Fibroblast of the conjunctiva (primary cell): ENCODE data around the gene MPC1L.
"Not testable (repeated sequence)": the region's sequence is repeated elsewhere in the genome, so short reads cannot be mapped to it uniquely, and the experiment has no call there.

ENCODE experiments used
- DNase-seq: peaks from one replicate; pipeline ENCODE4 v3.0.0-alpha.2; 2010; ENCODE audit warnings: low read depth

Gene MPC1L

DNA sequence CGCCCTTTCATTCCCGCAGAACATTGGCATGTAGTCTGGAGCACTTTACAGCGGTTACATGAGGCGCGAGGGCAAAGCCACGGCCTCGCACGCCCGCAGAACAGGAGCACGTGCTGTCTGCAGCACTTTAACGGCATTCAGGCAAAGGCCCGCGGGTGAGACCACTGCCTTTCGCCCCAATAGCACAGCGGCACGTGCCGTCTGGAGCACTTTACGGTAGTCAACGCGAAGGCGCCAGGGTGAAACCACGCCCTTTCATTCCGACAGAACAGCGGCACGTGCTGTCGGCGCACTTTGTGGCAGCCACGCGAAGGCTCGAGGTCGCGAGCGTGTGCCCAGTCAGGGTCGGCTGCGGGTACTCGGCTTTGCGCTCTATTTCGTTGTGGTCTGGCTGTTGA, at the start of gene MPC1L:
TSS of gene MPC1L (plus strand) at position 290 of the 398 bp plus-strand sequence. CDS start 138 bp downstream, outside the sequence.
- no peak for DNase-seq

DNA sequence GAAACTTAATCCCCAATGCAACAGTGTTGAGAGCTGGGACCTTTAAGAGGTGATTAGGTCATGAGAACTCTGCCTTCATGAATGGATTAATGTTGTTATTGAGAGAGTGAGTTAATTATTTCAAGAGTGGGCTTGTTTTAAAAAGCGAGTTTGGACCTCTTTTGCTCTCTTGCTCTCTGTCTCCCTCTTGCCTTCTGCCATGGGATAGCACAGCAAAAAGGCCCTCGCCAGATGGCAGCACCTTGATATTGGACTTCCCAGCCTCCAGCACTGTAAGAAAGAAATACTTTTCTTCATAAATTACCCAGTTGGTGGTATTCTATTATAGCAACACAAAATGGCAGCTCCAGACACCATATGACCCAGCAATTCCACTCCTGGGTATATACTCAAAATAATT, 49.5 kb upstream of the MPC1L start:
- DNase-seq = no peak

DNA sequence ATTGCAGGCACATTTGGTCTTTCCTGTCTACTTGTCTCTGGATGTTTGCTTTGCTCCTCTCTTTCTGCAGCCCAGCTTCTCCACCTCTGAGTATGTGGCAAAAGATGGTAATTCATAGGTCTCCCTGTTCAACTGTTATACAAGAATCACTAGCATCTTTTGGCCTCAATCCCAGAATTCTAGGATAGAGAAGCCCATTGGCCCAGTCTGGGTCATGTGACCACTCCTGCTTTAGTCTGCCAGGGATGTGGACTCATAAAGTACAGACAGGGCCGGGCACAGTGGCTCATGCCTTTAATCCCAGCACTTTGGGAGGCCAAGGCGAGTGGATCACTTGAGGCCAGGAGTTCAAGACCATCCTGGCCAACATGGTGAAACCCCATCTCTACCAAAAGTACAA, 47.8 kb upstream of the MPC1L start:
- DNase-seq = peak; percentile 10

DNA sequence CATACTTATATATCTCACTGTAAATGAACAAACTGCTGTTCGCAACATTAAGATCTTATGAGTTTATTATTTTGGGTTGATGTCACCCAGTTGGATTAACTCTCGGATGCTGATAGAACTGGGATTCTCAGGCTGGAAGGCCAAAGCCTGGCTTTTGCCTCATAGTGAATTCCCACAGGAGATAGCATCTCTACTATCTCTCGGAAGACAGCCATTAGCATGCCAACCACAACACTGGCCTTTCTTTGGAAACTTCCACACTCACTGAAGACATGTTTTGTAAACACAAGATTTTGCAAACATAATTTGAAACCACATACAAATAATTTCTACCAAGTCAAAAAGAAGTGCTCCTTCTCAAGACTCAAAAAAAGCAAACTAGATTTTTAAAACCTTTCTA, 46.9 kb upstream of the MPC1L start:
- DNase-seq = no peak

DNA sequence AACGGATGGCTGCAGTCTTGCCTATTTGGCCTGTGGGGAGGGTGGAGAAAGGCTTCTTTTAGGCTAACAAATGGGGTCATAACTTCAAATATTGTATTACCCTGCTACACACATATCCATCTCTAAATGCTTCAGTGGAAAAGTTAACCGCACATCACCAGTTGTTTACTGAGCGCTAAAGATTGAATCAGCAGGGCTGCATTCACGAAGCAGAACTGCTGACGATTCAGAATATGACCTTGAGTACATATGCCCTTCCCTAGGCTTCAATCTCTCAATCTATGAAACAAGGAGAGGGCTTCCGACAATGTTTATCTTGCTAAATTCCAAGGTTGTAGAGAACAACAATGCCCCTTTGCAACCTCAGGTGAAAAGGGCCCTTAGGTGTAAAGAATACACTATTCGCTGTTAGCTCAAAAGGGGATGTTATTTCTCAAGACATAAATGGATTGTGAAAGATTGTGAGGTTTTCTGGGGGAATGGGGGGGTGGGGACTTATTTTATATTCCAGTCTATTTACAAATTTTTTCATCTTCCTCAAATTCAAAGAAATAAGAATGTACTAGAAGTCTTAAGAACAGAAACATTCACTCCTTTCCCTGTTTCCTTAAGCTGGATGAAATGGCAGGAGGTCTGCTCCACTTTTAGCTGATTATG, 45.1 kb upstream of the MPC1L start:
- DNase-seq = no peak

DNA sequence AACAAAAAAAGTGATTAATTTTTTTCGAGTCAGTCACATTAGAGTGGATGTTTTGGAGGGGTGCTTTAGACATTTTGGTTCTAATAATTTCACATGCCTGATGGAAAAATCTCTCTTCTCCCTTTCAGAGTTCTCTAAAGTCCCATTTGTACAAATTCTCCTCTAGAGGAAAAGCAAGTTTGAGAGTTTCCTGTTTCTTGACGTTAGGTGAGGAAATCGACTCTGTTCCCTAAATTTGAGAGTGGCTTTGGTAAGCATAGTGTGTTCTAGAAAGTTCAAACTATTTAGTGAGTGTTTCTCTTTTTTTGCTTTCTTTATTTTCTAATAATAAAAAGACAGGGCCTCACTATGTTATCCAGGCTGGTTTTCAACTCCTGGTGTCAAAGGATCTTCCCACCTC, 44.1 kb upstream of the MPC1L start:
- no peak for DNase-seq

DNA sequence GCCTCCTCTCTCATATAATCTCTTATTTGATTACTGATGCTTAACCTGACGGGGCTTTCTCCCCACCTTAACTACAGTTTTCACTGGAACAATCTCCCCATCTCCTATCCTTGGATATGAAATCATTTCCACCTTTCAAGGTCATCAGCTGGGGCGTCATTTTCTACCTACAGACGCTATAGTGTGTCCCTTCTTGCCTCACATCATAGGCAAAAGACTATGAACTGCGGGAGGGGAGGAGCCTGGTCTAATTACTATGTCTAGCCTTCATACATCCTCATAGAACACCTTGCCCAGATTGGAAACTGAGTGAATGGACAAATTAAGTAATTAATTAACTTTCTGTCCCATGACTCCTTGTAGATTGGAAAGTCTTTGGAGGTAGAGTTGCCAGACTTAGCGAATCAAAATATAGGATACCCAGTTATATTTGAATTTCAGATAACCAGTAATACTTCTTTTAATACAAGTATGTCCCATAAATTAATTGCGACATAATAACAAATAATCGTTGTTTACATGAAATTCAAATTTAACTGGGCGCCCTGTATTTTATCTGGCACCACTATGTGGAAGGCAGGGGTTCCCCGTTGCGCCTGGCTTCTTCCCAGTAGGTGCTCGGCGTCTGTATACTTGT, 43.2 kb upstream of the MPC1L start:
- no peak for DNase-seq

DNA sequence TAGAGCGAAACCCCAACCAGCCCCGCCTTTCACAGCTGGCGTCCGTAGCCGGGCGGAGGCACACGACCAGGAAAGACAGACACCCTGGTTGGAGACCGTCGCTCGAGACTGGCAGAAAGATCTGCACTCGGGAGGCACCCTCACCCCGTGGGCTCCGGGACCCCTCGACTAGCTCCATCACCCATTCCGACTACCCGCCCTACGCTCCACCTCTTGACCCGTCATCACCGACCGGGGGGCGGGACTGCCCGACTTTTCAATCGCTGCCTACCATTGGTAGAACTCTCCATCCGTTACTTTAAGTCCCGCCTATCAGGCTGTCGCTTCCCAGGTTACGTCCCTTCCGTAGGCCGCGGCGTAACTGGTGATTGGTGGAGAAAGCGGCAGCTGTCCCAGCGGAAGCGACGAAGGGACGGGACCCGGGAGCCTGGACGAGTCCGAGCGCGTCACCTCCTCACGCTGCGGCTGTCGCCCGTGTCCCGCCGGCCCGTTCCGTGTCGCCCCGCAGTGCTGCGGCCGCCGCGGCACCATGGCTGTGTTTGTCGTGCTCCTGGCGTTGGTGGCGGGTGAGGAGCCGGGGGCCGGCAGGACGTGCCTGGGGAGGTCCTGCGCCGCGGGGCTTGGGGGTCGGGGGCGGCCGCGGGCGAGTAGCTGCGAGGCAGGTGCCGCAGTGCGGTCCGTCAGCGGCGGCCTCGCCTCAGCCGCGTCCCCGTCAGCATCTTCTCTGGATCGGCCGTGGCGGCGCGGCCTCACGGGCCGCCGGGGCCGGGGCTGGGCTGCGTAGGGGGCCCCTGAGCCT, 42.5 kb upstream of the MPC1L start, which contains the start of gene ATP6AP2:
TSS of gene ATP6AP2 (plus strand) at position 434 of the 799 bp plus-strand sequence. CDS start at position 530, 96 bp downstream.
- peak; percentile 85 for DNase-seq

DNA sequence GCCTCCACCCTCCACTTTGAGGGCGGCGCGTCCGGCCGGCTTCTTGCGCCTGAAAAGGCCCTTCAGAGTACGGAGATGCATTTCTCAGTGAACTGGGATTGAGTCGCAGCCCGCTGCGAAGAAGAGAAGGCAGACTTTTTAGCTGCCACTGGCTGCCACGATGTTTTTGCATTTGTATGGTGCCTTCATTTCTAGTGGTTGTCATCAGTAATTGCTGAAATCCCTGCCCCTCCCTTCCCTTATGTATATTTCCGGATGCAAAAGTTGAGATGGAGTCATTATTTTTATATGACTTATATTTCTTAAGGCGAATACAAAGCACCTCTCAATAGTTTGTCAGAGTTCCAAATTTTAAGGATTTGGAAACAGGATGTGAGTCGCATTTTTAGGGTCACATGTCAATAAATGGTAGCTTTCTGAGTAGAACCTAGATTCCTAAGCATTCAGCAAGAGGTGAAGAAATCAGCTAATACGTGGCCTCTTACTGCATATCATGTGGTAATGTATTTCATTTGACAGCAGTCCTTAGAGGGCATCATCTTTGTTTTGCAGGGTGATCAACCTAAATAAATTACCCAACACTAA, 41.8 kb upstream of the MPC1L start:
- DNase-seq = no peak

DNA sequence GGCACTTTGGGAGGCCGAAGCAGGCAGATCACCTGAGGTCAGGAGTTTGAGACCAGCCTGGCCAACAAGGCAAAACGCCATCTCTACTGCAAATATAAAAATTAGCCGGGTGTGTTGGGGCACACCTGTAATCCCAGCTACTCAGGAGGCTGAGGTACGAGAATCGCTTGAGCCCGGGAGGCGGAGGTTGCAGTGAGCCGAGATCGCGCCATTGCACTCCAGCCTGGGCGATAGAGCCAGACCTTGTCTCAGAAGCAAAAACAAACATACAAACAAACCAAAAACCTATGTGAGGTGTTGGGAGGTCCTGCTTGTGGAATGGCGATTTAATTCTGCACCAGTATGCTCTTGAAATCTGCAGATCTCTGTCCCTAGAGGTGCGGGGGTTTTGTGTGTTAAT, 41.0 kb upstream of the MPC1L start:
- DNase-seq = not testable (repeated sequence)

DNA sequence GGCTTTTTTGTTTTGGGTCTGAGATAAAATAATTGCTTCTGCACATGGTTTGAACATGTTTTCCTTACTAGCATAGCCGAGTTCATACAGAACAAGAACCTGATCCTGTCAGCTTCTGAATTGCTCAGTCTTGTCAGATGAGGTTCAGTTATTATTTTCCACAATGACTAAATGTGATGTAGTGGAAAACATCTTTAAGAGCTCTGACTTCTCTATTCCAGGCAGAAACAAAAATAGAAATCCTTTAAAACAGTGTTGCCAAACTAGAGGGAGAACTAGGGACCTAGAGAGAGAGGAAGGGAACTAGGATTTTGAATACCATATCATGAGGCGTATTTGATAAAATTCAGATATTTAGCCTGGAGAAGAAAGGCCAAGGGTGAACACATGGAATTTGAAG, 40.4 kb upstream of the MPC1L start:
- no peak for DNase-seq

DNA sequence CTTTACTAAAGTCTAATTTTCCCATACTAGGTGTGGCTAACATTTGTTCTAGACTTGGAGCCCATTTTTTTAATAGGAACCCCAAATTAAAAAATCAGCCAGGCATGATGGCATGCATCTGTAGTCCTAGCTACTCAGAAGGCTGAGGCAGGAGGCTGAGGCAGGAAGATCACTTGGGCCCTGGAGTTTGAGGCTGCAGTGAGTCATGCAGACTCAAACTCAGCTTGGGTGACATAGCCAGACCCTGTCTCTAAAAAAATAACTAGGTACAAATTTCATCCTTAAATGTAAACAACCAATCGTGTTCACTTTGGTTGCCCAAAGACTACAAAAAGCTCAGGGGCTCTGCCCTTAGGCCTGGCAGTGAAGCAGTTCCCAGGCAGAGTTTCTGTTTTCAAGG, 35.6 kb upstream of the MPC1L start:
- DNase-seq = not testable (repeated sequence)

DNA sequence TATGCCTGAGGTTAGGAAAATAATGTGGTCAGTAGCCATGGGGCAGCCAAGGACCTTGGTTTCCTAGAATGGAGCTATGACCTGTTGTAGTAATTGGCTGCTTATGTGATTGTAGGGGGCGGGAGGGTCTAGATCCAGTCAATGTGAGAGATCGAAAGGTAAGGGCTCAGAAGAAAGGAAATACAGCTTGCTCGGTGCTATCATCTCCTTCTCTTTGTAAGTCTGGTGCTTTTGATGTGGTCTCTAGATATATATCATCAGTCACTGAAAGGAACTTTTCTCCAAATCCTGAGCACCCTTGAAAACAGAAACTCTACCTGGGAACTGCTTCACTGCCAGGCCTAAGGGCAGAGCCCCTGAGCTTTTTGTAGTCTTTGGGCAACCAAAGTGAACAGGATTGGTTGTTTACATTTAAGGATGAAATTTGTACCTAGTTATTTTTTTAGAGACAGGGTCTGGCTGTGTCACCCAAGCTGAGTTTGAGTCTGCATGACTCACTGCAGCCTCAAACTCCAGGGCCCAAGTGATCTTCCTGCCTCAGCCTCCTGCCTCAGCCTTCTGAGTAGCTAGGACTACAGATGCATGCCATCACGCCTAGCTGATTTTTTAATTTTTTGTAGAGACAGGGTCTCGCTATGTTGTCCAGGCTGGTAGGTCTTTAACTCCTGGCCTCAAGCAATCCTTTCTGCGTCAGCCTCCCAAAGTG, 33.5 kb upstream of the MPC1L start:
- DNase-seq = not testable (repeated sequence)

DNA sequence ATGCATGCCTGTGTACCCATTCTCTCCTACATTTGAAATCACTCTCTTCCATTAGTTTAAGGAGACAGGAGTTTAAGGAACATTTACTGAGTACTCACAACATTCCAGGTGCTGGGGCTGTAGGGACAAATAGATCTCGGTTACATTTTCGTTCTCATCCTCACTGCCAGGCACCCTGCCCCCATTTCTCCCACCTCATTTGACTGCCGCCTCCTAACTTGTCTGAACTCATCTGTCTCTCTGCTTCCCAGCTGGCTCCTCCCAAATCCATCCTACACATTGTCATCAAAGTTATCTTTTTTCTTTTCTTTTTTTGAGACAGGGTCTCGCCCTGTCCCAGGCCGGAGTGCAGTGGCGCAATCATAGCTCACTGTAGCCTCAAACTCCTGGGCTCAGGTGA, 19.8 kb upstream of the MPC1L start:
- no peak for DNase-seq

DNA sequence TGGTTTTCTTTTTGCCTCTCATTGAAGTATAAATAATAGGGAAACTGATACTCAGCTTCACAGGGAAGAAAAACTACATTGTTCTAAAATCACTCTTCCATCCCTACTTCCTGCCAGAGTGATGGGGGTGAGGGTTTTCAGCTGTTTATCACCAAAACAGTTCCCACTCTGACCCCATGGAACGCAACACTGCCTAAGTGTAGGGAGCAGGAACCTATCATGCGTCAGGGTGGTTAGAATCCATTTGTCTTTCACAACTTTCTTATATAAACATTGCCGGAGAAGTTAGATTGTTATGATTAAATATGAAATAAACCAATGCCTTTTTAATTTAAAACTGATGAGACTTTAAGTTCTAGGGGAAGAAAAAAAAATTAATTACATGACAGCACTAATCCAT, 15.8 kb upstream of the MPC1L start:
- no peak for DNase-seq

DNA sequence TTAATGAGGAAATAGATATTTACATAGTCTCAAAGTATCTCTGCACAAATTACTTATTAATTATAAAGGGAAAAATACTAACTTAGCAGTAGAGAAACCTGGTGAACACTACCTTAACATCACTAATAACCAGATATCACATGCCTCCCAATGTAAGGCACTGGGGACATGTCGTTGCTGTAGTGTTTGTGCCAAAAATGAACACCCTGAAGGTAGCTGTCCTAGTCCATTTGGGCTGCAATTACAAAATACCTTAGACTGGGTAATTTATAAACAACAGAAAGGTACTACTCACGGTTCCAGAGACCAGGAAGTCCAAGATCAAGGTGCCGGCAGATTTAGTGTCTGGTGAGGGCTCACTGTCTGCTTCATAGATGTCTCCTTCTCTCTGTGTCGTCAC, 10.7 kb upstream of the MPC1L start:
- DNase-seq = no peak

DNA sequence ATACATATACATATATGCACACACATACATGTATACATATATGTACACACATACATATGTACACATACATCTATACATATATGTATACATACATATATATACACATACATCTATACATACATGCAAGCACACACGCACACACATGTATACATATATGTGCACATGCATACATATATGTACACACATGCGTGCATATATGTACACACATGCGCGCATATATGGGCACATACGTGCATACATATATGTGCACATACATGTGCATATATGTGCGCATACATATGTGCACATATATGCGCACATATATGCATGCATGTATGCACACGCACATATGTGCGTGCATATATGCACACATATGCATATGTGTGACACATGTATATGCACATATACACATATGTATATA, 7.3 kb upstream of the MPC1L start:
- no peak for DNase-seq

DNA sequence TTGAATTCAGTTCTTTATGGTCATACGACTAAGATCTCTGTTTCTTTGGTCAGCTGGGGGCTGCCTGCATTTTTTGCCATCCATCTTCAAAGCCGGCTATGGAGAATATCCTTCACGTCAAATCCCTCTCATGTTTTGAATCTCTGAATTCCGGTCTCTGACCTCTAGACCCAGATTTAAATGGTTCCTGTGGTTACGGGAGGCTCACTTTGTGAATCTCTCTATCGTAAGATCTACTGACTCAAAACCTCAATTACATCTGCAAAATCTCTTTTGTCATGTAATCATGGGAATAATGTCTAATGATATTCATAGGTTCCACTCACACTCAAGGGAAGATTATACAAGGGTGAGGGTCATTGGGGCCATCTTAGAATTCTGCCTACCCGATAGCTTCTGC, 5.7 kb upstream of the MPC1L start:
- DNase-seq = no peak

DNA sequence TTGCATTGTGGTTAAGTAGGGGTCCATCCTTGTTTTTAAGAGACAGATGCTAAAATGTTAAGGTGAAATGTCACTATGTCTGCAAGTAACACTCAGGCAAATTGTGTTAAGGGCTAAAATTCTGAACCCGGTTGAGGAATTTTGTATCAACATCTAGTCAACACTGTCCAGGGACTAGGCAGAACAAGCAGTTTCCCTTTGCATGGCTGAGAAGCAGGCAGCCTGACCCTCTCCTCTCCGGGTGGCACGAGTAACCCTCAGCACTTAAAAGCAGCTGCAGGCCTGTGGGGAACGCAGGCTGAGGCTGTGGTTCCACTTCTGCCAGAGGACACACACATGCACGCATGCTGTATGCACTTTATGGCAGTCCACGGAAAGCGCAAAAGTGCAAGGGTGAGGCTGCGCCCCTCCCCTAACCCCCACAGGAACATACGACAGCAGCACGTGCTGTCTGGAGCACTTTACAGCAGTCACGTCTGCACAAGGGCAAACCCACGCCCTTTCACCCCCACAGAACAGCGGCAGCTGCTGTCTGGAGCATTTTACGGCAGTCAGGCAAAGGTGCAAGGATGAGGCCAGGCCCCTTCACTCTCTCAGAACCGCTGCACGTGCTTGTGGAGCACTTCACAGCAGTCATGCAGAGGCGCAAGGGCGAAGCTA, 619 bp upstream of the MPC1L start:
- no peak for DNase-seq

DNA sequence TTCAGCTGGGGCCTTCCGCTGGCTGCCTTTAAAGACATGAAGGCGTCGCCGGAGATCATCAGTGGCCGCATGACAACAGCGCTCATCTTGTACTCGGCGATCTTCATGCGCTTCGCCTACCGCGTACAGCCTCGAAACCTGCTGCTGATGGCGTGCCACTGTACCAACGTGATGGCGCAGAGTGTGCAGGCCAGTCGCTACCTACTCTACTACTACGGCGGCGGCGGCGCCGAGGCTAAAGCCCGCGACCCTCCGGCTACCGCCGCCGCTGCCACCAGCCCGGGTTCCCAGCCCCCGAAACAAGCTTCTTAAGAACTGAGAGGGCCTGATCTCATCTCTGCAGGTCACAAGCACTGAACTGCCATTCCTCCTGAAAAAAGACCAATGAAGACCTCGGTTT, 437 bp downstream of the MPC1L start:
- DNase-seq = no peak

DNA sequence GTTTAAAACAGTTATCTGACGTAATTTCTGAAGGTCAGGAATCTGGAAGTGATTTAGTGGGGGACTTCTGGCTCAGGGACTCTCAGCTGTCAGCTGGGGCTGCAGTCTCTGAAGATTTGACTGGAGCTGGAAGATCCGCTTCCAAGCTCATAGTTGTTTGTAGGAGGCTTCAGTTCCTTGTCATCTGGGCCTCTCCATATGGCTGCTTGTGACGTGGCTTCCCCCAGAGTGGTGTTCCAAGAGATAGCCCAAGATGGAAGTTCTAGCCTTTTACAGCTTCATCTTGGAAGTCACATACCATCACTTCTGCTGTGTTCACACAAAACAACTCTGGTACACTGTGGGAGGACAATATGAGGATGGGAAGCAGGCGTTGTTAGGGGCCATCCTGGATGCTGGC, 2.1 kb downstream of the MPC1L start:
- DNase-seq = no peak

DNA sequence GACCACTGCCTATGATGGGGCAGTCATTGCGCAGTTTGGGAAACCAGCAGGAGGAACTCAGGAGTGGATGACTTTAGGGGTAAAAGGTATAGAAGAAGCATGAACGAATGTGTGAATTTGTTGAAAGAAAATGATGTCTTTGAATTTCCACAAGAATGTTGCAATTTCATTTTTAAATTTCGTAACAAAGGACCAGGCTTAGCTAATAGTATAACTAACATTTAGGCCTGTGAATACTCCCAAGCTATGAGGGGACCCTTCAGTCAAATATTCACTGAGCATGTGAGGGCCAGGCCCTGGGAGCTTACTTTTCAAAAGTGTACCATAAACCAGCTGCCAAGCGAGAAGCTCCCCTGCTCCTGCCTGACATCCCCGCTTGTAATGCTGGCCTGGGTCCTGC, 5.3 kb downstream of the MPC1L start:
- no peak for DNase-seq
